Natural killer cell (primary cell): ENCODE data around the gene HOXA9. TPM values are rescaled to one million over a fixed set of nuclear protein-coding genes. Genes with fewer than 3 reads are reported as not detected.

Experiments
- ATAC-seq, 3 donors: fragments of 150-1000 bp in 2 of 3; fragments of 200-7000 bp in 1 of 3; cut with Tn5 transposase; 1 replicate in 1 of 3; 2 replicates in 2 of 3; pipeline ENCODE4 v1.10.0; 2021; ENCODE audit warnings: mild to moderate bottlenecking in 2 of 3, moderate library complexity in 2 of 3
- DNase-seq, 2 donors: peaks; one replicate each; pipeline versions ENCODE4 v3.0.0 to v3.0.0-alpha.2; 2013 to 2021; ENCODE audit warnings: mixed read lengths in 1 of 2
- H3K27ac ChIP-seq: one replicate; pipeline ENCODE4 v1.5.1; 2013; ENCODE audit warnings: mild to moderate bottlenecking, low read length
- H3K27me3 ChIP-seq: one replicate; pipeline ENCODE4 v1.6.1; 2013; ENCODE audit warnings: low read length; ENCODE audit not compliant: control insufficient read depth, insufficient read depth
- H3K36me3 ChIP-seq: one replicate; pipeline ENCODE4 v1.6.1; 2013; ENCODE audit warnings: low read length; ENCODE audit not compliant: control insufficient read depth, insufficient read depth
- H3K4me1 ChIP-seq: one replicate; pipeline ENCODE4 v1.6.1; 2013; ENCODE audit warnings: low read length; ENCODE audit not compliant: control insufficient read depth, insufficient read depth
- H3K4me3 ChIP-seq: one replicate; pipeline ENCODE4 v1.5.1; 2013; ENCODE audit warnings: low read length
- H3K9me3 ChIP-seq: one replicate; pipeline ENCODE4 v1.6.1; 2013; ENCODE audit warnings: low read length; ENCODE audit not compliant: control insufficient read depth, insufficient read depth
- H3K27ac Mint-ChIP-seq, 2 donors: one replicate each; pipeline ENCODE4 v1.8.0; 2022; ENCODE audit warnings: mild to moderate bottlenecking in 2 of 2, mixed read lengths in 2 of 2, moderate library complexity in 1 of 2
- H3K27me3 Mint-ChIP-seq, 2 donors: one replicate each; pipeline ENCODE4 v1.8.0; 2022; ENCODE audit warnings: low read depth in 2 of 2, mixed read lengths in 2 of 2
- H3K36me3 Mint-ChIP-seq: one replicate; pipeline ENCODE4 v1.8.0; 2022; ENCODE audit warnings: mixed read lengths
- H3K4me1 Mint-ChIP-seq, 2 donors: one replicate each; pipeline ENCODE4 v1.8.0; 2022; ENCODE audit warnings: mixed read lengths in 2 of 2
- H3K4me3 Mint-ChIP-seq: one replicate; pipeline ENCODE4 v1.8.0; 2022; ENCODE audit warnings: mild to moderate bottlenecking, moderate library complexity, mixed read lengths
- H3K9me3 Mint-ChIP-seq, 2 donors: one replicate each; pipeline ENCODE4 v1.8.0; 2022; ENCODE audit warnings: mixed read lengths in 2 of 2
- CTCF ChIP-seq: fragments of 200-600 bp; IDR thresholded peaks from one replicate; pipeline ENCODE4 v1.8.0; 2022; ENCODE audit warnings: antibody characterized with exemption
- WGBS: methylation state at CpG from one replicate; pipeline ENCODE4 v1.1.7; 2013; ENCODE audit warnings: missing lambda C conversion rate; ENCODE audit not compliant: insufficient coverage; 5-methylcytosine and 5-hydroxymethylcytosine counted together
- intact Hi-C: fragments of 100-400 bp; cut with micrococcal nuclease; formaldehyde crosslinking; loops from one replicate; pipeline ENCODE4 v1.14.2; 2022
- total RNA-seq, 4 donors: library from RNA; stranded (reverse); fragments of 120-200 nt in 1 of 4; gene quantifications; one replicate each; pipeline versions ENCODE4 v1.2.3 to v1.2.4, GENCODE V29; 2013 to 2022

HOXA9 gene
- total RNA-seq, 3 donors from 2014 or later (not counting 1 experiment from before 2014, with no cell fraction given): 0.39 to 4.6 (median 0.42) TPM

- ATAC-seq (no peak), DNase-seq (peak in 1 of 2 donors; percentile 15)
- H3K9me3 ChIP-seq: no peaks in the 10 kb centered on the region
- no peaks in the 10 kb centered on the region for H3K36me3 Mint-ChIP-seq
- H3K9me3 Mint-ChIP-seq: no peaks in the 10 kb centered on the region
- no peak overlapping the region for H3K4me3 ChIP-seq
- no peak for TF ChIP-seq CTCF
- H3K4me1 Mint-ChIP-seq: peaks cover 26 to 57% of the 10 kb centered on the region in 2 donors
- H3K4me3 Mint-ChIP-seq: peak overlapping the region; percentile 35
- H3K27me3 Mint-ChIP-seq: peaks cover 69 to 75% of the 10 kb centered on the region in 2 donors
- H3K27ac Mint-ChIP-seq: no peak overlapping the region
- WGBS: 44% methylated on average over 26 of the region's 30 CpGs
- H3K27ac ChIP-seq: no peak overlapping the region
- peaks cover 67% of the 10 kb centered on the region for H3K4me1 ChIP-seq
- intact Hi-C loops: loop anchor here (1.0 to 10.0 kb wide), 7 partner anchors 11 to 965 kb away; partner anchors contain the start of gene EVX1
- no peaks in the 10 kb centered on the region for H3K36me3 ChIP-seq
- peaks cover 71% of the 10 kb centered on the region for H3K27me3 ChIP-seq
These were observed 3.4 kb downstream of the HOXA9 start for GRCh38 chr7:27161721-27162560.

DNA sequence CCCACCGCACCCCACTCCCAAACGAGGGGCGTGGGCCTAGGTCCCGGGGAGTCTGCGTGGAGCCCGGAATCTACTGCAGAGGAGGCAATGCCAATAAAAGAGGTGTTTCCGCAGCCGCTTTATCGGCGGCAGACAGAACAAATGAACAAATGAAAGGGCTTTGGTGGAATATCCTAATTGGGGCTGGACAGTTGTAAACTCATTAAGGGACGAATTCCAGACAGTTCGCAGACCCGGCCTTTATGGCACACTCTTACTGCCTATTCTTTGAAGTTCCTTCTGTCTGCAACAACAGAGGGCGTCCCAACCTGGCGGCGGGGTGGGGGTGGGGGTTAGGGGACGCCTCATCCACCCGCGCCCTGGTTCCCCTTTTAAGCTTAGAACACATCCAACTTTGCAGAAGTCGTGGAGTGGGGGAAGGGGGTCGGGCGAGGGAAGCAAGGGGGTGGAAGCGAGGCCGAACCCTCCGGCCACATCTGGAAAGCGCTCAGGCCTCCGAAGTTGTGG is 4.1 kb downstream of the HOXA9 start:
- peak overlapping the region; percentile 80 for H3K4me3 Mint-ChIP-seq
- WGBS: 4% methylated on average over 25 of the region's 27 CpGs
- no peak for DNase-seq
- peaks cover 64% of the 10 kb centered on the region for H3K4me1 ChIP-seq
- peak overlapping the region in 1 of 2 donors; percentile 65 for H3K27ac Mint-ChIP-seq
- peak in 2 of 3 donors; percentile 1 to 33 for ATAC-seq
- peaks cover 66 to 73% of the 10 kb centered on the region in 2 donors for H3K27me3 Mint-ChIP-seq
- peaks cover 23 to 55% of the 10 kb centered on the region in 2 donors for H3K4me1 Mint-ChIP-seq
- no peaks in the 10 kb centered on the region for H3K36me3 ChIP-seq
- TF ChIP-seq CTCF: peak; percentile 50
- no peak overlapping the region for H3K27ac ChIP-seq
- intact Hi-C loops: loop anchor here (1.0 to 10.0 kb wide), 7 partner anchors 10 to 964 kb away; partner anchors contain the start of gene EVX1
- H3K27me3 ChIP-seq: peaks cover 68% of the 10 kb centered on the region
- H3K4me3 ChIP-seq: peak overlapping the region; percentile 67
- no peaks in the 10 kb centered on the region for H3K9me3 Mint-ChIP-seq
- H3K36me3 Mint-ChIP-seq: no peaks in the 10 kb centered on the region
- H3K9me3 ChIP-seq: no peaks in the 10 kb centered on the region

DNA sequence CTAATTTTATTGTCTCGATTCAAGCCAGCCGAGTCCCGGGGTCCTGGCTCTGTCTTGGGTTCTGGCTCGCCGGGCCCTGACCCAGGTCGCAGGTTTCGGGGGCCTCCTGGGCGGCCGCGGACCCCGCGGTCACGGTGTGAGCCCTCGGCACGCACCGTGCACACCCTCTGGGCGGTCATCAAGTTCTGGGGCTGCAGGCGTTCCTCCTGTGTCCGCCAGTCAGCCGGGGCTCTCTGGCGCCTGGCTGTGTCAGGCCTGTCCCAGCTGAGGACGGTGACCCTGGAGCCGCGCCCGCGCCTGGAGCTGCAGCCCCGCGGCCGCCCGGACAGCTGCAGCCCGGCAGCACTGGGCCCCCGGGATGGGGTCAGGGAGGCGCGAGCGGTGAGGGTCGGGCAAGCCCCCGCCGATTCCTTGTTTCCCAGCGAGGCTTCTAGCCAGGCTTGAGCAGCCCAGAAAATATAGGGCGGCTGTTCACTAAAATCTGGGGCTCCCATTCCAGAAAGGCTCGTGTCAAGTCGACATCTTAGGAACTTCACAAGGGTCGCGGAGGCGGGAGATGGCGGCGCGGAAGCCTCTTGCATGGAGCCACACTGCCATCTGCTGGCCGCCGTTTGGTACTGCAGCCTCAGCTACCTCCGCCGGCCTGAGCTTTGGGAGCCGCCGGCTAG is 4.7 kb downstream of the HOXA9 start:
- Mint-ChIP-seq H3K36me3 (no peaks in the 10 kb centered on the region), H3K4me3 (peak overlapping the region; percentile 80), H3K27me3 (peaks cover 66 to 74% of the 10 kb centered on the region in 2 donors), H3K27ac (peak overlapping the region in 1 of 2 donors; percentile 65), H3K9me3 (no peaks in the 10 kb centered on the region), H3K4me1 (peaks cover 20 to 54% of the 10 kb centered on the region in 2 donors)
- peaks cover 64% of the 10 kb centered on the region for H3K4me1 ChIP-seq
- intact Hi-C loops: loop anchor here (1.0 to 10.0 kb wide), 7 partner anchors 9 to 963 kb away; partner anchors contain the start of gene EVX1
- no peak overlapping the region for H3K27ac ChIP-seq
- ATAC-seq (peak; percentile 79 to 89 (median 81)), DNase-seq (peak; percentile 87 to 93)
- peak overlapping the region; percentile 67 for H3K4me3 ChIP-seq
- TF ChIP-seq CTCF: peak; percentile 100
- WGBS: under 1% methylated on average over 54 of the region's 54 CpGs
- H3K27me3 ChIP-seq: peaks cover 66% of the 10 kb centered on the region
- H3K36me3 ChIP-seq: no peaks in the 10 kb centered on the region
- H3K9me3 ChIP-seq: no peaks in the 10 kb centered on the region
